CD1c-positive myeloid dendritic cell (primary cell): ENCODE measurements around the gene UBASH3B.

ENCODE experiments used
- DNase-seq: peaks from one replicate; pipeline ENCODE4 v3.0.0-alpha.2; 2016; ENCODE audit errors: extremely low spot score

UBASH3B gene

DNA sequence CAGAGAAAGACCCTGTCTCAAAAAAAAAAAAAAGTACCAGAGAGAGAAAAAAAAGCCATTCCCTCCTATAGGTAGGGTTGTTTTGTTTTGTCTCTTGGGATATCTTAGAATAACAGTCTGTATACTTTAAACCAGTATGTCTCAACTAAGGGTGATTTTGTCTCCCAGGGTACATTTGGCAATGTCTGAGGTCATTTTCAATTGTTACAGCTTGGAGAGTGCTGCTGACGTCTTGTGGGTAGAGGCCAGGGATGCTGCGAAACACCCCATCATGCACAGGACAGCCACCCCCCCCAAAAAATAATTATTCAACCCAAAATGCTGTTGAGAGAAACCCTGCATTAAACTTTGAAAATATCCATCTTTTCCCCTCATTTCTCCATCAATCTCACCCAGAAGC lies 126.7 kb downstream of the UBASH3B start:
- DNase-seq = no peak

DNA sequence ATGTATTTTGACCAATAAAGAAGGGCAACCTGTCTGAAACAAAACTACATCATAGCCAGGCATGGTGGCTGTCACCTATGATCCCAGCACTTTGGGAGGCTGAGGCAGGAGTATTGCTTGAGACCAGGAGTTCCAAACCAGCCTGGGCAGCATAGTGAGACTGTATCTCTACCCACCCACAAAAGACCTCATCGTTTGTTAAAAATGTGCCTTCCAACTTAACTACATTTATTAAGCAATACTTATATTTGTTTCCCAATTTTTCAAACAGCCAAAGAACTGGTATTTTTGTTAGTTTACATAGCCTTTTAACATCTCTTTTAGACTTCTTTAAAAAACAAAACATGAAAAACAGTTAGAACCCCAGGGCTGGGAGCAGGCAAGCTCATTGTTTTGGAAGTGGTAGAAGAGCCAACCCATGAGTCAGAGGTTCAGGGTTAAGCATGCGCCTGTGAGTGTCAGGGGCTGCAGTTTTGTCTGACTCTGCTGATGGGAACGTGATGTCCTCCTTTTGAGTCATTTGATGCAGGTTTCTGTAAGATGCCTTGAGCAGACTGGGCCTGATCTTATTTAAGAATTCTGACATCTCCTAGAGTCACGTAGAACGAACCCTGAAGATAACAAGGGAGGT lies 128.9 kb downstream of the UBASH3B start:
- no peak for DNase-seq

DNA sequence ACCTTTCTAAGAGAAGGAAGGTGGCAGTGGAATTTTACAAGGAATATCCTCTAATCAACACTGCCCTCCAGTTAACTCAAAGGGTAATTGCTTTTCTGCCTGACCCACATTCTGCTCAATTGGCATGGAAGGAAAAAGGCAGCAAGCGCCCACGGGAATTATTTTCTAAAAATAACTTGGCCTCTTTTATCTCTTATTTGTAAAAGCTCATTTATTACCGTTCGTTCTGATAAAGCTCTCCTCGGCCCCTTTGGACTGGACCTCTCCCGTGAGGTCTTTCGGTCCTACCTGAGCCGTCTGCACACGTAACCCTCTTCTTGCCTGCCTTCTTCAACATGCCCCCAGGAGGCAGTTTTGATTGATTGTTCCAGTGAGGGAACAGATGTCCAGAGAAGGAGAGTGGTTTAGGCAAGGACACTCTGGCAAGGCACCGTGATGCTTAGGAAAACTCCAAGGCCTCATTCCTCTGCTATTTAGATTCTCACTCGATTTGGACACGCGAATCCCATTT lies 129.6 kb downstream of the UBASH3B start:
- DNase-seq = no peak

DNA sequence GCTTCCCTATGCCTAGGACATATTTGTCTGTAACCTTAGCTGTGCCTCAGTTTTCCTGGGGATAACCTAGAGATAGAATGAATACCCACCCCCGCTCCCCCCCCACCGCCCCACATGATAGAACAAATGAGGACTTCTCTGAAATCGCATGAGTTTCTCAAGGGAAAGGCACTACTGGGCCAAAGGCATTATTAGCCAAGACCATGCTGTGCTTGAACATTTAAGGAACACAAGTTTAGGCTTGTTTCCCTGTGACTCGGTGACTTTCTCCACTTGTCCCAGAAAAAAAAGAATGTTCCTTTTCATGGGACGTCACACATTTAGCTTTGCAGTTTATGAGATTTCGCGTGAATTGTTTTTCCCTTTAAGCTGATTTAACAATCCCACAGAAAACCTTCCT lies 131.4 kb downstream of the UBASH3B start:
- DNase-seq = no peak

DNA sequence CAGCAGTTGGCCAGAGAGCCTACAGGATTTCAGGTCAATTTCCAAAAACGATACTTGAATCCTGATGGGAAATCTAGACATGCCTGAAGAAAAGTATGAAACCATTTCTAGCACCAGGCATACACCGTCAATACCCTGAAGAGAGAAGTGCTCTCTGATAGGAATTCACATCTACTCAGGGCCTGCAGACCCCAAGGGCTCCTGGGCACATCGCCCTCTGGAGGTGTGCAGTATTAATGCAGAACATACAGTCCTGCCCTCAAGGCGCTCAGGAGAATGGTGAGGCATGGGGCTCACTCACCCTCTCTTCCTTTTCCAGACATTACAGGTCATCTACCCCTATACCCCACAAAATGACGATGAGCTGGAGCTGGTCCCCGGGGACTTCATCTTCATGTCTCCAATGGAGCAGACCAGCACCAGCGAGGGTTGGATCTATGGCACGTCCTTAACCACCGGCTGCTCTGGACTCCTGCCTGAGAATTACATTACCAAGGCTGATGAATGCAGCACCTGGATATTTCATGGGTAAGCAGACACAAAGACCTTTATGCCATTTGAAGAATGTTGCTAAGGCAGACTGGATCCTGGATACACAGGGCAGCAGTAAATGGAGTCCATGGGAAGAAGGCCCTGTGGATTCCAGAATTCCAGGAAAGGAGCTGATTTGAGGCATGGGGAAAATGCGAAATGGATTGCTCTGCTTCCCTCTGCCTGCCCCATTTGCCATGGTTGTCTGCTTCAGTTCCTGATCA lies 133.4 kb downstream of the UBASH3B start:
- no peak for DNase-seq

DNA sequence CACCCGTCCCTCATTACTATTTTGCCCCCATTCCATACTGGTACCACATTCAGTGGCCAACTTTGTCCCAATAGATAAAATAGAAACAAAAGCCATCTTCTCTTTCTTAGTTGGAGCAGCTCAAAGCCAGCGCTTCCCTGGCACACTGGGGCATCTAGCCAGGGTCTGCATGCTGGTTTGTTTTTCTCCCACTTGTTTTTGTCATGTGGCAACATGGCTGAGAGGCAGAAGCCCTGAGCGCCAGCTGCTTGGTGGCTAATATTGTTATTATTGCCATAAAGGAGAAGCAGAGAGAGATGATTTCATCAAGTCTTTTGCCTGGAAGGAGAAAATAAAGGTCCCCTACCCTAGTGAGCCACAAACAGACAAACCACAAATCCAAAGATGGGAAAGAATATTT lies 134.4 kb downstream of the UBASH3B start:
- no peak for DNase-seq

DNA sequence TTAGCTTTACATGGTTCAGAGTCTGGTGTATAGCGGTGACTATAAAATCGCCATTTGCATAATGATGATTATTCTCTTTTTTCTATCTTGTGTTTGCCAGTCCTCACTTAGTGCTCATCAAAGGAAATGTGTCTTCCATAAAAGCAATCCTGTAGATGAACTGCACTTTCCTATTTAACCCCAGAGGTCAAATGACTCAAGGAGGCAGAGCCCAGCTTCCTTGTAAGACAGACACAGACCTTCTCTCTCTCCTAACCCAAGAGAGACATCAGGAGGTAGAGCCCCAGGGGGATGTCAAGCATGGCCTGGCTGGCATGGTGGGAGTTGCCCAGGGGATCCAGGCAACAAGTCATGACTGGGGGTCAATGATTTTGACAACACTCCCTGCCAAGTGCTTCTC lies 135.9 kb downstream of the UBASH3B start:
- no peak for DNase-seq

DNA sequence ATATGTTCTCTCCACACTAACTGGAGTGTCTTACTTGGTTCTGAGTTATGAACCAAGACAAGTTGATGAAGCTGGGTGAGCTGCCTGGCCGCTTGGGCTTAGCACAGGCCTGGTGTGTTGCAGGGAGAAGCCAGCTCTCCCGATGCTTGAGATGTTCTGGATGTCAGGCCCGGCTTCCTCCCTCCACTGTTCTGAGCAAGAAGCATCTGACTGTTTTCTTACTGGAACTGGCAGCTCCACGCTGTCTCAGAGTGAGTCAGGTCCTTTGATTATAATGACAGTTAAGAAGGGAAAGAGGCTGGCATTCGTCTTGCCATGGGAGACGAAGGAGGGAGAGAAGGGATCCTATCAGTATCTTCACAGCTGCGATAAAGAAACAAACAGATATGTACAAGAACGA lies 136.3 kb downstream of the UBASH3B start:
- DNase-seq = no peak

DNA sequence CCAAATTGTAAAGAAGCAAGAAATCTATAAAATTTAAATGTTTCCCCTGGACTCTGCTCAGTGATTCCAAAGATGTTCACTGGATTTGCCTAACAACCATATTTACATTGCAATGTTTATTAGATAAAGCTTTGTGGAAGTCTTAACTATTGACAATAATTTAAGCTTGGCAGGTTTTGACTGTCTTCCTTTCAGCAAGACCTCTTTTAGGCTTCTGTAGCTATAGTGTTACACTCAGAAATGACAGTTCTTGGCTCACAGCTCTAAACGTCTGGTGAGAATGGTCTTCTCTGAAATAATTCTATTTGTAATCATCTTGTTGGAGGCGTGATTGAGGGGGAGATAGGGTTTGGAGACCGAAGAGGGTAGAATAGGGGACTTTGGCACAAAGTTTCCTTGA lies 138.0 kb downstream of the UBASH3B start:
- no peak for DNase-seq

DNA sequence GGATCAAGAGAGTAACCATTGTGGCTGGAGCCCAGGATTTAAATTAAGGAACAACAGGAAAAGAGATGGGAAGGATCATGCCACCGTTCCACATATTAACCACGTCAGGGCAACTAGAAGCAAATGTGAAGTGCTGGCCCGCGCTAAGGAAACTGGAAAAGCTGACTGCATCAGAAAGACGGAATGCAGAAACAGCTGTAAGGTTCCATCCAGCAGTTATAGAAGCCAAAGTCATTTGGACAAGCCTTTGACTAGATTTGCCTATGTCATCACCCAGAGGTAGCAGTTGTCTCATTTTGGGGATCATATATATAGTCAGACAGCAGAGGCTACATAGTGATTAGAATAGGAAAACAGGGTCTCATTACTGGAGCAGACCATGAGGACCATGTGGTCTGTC lies 139.8 kb downstream of the UBASH3B start:
- no peak for DNase-seq

DNA sequence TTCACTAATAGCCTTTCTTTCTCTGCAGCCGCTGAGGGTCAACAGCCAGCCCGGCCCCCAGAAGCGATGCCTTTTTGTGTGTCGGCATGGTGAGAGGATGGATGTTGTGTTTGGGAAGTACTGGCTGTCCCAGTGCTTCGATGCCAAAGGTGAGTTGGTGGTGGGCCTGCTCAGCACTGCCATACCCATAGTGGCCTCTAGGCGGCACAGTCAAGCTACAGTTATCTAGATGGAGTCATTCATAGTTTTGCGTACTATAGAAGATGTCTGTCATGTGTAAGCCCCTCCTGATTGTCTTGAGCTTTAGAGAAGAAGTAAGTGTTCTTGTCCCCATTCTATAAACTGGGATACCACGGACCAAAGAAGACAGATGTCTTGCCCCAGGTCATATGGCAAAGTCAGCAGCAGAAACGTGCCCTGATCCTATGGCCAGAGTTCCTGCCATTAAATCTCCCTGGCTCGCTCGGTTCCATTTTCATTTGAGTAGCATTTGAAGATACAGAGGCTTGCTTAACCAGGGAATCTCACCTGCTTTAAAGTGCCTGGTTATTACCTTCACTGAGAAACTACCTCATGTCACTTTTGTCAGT lies 140.7 kb downstream of the UBASH3B start:
- peak; percentile 61 for DNase-seq

DNA sequence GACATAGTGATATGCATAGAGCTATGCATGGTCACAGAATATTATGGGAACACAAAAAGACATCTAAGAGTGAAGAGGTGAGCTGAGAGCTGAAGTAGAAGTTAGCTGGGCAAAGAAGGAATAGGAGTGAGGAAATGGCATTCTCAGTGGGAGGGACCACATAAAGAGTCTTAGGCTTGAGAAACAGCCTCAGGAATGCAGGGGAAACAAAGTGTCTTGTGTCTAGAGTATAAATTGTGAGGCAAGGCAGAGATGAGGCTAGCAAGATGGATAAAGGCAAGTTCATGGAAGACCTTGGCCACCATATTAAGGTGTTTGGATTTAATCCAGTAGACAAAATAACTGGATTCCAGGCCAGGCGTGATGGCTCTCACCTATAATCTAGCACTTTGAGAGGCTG lies 142.1 kb downstream of the UBASH3B start:
- DNase-seq = no peak

DNA sequence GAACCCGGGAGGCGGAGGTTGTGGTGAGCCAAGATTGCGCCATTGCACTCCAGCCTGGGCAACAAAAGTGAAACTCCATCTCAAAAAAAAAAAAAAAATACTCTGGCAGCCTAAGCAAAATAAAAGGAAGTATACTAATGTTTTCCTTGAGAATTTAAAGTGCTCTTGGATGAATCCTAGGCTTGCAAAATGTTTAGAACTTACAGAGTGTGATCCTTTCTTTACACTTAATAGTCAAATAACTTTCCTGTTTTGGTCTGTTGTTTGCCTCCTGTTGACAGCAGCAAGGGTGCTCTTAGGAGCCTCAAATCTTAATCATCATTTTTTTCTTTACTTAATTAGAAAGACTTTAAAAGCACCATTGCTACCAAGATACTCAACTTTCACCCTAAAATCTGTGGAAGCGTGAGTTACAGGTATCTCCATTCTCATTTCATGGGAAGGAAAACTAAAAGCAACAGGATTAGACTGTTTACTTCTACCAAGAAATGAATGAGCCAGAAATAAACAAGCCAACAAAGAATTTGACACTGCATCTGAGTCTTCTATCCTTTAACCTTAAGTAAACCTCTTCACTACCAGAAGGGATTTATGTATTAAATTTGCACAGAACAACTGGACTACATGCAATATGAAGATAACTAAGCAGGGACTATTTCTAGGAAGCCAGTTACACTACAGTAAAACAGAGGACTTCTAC lies 144.0 kb downstream of the UBASH3B start:
- no peak for DNase-seq

DNA sequence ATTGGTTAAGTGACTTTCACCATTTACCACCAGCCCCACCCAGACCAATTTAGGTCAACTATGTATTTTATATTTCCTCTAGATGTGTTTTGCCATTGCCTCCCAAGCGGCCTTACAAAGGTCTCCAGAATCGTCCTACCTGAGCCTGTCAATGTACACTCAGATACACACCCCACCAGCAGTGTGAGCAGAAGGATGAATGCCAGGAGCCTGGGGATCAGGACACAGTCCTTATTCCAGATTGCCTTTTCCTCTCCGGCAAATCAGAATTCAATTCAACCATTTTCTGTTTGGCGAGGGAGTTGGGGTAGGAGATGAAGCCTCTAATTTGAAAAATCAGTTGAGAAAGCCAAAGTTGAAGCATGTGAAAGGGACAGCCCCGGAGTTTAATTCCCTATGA lies 147.4 kb downstream of the UBASH3B start:
- DNase-seq = no peak

DNA sequence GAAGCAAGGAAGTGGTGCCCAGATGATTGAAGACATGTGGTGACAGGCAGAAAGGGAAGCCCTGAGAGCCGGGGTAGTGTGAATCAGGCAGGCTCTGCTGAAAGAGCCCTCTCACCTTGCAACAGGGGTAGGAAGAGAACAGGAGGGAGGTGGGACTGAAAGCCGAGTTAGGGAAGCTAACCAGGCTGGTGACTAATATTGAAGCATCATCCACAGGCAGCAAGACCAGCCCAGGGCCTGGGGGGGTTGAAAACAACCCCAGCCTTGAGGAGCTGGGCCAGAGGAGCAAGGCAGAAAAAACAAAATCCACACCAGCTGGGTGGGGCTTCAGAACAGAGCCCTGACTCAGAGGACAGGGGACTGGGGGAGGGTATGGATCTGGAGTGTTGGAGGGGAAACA lies 147.8 kb downstream of the UBASH3B start:
- DNase-seq = no peak

DNA sequence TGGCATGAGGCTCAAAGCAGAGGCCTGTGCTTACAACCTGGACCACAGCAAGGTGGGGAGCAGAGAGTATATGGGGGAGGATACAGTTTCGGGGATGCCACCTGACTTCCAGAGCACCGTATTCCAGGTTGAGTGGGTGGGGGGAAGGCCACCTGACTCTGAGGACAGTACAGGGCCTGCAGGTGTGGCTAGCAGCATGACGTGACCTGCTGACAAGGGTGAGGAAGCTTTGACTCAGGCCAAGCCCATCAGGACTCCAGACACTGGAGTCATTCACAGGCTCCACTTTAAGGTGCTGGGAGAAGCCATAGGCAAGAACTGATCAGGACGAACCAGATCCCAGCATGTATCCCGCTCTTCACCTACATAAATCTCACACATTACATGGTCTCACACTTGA lies 148.2 kb downstream of the UBASH3B start:
- DNase-seq = no peak

DNA sequence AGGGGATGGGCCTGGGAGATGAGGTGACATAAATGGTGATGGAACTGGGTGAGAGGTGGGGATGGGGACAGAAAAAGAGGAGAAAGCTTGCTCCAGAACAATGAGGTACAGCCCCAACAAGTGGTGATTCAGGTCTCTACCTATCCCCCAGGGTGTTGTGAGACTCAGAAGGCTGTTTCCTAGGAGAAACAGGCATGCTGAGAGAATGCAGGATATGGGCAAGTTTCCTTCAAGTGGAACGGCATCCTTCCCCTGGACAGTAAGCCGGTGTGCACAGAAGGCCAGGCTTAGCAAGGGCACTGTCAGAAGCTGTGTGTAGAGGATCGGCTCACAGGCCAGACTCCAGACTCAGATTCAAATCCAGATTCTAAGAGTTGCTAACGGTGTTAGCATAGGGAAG lies 148.6 kb downstream of the UBASH3B start:
- no peak for DNase-seq

DNA sequence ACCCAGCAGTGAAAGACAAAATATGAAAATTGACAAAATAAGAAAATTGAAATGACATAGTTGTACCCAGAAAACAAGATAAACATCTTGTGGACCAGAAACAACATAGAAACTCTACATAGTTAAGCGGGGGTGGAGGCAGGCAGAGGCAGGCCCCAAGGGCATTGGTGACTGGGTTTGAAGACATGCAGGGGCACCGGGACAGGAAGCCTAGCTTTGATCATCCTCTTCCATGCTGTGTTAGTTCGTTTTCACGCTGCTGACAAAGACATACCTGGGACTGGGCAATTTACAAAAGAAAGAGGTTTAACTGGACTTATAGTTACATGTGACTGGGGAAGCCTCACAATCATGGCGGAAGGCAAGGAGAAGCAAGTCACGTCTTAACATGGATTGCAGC lies 149.3 kb downstream of the UBASH3B start:
- DNase-seq = no peak

DNA sequence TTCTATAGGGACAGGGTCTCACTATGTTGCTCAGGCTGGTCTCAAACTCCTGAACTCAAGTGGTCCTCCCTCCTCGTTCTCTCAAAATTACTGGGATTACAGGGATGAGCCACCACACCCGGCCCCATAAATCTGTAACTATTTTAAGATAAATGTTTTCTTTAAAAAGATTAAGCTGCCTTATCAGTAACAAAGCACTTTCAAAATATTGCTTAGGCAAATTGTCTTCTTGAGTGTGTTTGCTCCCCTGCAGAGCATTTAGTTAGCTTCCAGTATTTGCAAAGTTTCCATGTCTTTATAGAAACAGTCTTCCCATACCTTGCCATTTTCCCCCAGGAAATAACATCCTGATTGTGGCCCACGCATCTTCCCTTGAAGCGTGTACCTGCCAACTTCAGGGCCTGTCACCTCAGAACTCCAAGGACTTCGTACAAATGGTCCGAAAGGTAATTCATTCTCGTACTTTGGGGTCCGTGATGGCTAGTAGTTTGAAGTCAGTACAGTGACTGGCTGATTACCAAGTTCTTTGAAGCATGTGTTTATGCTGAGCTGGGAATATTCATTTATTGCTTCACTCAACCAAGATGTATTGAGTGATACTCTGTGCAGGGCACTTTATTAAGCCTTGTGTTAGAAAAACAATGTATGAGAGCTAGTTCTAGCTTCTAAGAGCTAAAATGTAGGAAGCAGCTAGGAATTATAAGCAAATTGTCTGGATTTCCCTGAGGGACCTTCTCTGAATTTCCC lies 152.4 kb downstream of the UBASH3B start:
- DNase-seq = no peak

DNA sequence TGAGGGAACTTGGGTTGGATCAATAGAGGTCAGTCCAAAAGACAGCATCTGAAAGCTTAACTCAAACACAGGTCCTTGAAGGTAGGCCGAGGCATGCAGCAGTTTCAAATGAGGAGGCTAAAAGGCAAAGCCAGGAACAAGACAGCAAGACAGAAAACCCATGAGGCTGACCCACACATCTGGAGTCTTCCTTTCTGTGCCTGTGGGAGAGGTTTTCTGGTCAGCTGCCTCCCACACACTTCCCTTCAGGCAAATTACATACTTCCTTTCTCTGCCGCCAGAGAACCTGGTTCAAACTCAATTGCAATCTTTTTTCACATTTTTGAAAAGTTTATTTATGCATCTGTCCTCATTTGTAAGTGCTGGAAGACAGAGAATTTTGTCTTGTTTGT lies 153.0 kb downstream of the UBASH3B start:
- peak; percentile 75 for DNase-seq

DNA sequence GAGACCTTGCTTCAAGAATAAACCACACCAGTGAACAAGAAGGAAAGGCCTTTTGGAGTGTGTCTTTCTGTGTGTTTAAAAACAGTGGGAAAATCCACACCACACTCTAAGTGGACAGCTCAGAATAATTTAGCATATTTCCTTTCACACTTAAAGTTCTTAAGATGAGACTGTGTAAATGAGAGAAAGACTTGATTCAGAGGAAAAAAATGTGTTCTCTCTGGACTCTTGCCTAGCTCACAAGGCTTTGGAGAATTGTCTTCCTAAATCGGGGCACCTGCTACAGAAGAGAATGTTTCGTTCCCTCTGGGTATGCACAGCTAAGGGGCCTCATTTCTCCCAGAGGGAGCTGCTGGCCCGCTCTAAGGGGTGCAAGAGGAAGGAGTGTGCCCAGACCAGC lies 154.3 kb downstream of the UBASH3B start:
- DNase-seq = no peak

DNA sequence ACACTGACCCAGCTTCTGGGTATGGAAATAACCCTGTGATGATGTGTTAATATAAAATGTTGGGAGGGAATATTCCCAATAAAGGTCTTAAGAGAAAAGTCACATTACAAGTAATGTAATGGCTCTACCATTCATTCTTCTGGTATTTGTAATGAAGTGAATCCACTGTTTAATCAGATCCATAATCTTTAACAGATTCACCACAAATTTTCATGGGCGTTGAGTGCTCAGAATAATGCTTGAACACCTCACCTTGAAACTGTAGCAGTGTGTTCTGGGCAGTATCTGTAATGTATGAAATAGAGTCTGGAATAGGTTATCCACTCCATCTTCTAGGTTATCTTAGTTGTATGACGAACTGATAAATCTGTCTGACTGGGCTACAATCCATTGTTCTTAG lies 156.2 kb downstream of the UBASH3B start:
- no peak for DNase-seq
